Measurements from ENCODE around the gene LCE3B. TPM values are rescaled to one million over a fixed set of nuclear protein-coding genes. Genes with fewer than 3 reads are reported as not detected.
A peak's percentile ranks its signal among the peaks of the same experiment; 100 is the strongest.

The LCE3B gene
- total and polyA plus RNA-seq, 4 donors: not detected

DNA sequence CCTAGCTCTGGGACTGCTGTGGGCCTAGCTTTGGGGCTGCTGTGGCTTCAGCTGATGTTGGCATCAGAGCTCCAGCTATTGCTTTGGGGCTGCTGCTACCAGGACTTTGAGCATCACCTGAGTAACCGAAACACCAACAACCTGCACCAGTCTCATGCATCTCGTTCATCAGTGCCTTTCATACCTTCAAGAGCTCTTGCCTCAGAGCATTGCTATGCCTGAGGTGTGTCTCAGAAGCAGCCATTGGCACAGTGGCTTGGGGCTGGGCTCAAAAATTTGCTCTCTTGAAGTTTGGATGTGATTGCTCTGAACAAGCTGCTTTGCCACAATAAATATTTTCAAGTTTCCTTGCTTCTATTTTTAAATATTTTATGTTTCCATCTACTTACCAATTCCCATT lies 42.8 kb downstream of the LCE3B start:
- no peak overlapping the region for H3K9ac ChIP-seq (ENCODE audit: low read depth in 1 of 2, low read length in 2 of 2)
- H3K36me3 ChIP-seq (ENCODE audit: control insufficient read depth in 4 of 4, insufficient read depth in 3 of 4, low read depth in 1 of 4, low read length in 3 of 4): no peaks in the 10 kb centered on the region
- no peak for DNase-seq (ENCODE audit: low spot score)
- H3K4me3 ChIP-seq (ENCODE audit: low read depth in 1 of 3, low read length in 3 of 3): no peak overlapping the region
- peaks cover 0 to 14% (median 5%) of the 10 kb centered on the region in 4 donors for H3K4me1 ChIP-seq (ENCODE audit: control insufficient read depth in 4 of 4, insufficient read depth in 4 of 4, low read length in 3 of 4)
- 81% methylated on average over 2 of the region's 2 CpGs for WGBS
- no peak overlapping the region for H3K27ac ChIP-seq (ENCODE audit: low read depth in 1 of 2, low read length in 2 of 2)
- no peak for TF ChIP-seq YY1 (IDR thresholded peaks at IDR 0.05)
- TF ChIP-seq, protein P1, sequence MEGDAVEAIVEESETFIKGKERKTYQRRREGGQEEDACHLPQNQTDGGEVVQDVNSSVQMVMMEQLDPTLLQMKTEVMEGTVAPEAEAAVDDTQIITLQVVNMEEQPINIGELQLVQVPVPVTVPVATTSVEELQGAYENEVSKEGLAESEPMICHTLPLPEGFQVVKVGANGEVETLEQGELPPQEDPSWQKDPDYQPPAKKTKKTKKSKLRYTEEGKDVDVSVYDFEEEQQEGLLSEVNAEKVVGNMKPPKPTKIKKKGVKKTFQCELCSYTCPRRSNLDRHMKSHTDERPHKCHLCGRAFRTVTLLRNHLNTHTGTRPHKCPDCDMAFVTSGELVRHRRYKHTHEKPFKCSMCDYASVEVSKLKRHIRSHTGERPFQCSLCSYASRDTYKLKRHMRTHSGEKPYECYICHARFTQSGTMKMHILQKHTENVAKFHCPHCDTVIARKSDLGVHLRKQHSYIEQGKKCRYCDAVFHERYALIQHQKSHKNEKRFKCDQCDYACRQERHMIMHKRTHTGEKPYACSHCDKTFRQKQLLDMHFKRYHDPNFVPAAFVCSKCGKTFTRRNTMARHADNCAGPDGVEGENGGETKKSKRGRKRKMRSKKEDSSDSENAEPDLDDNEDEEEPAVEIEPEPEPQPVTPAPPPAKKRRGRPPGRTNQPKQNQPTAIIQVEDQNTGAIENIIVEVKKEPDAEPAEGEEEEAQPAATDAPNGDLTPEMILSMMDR (IDR thresholded peaks at IDR 0.05; ENCODE audit: low read depth, low read length, missing input control): no peak
- TF ChIP-seq HNF4G (IDR thresholded peaks at IDR 0.05): no peak
- TF ChIP-seq EGR1 (IDR thresholded peaks at IDR 0.05; ENCODE audit: low read depth in 2 of 2): no peak
- TF ChIP-seq GABPA (IDR thresholded peaks at IDR 0.05 in 1 of 2, conservative IDR thresholded peaks at IDR 0.05 in 1 of 2): no peak
- TF ChIP-seq SP1 (IDR thresholded peaks at IDR 0.05): no peak
- H3K27me3 ChIP-seq (ENCODE audit: control insufficient read depth in 4 of 4, insufficient read depth in 4 of 4, low read length in 3 of 4): no peaks in the 10 kb centered on the region
- no peaks in the 10 kb centered on the region for H3K9me3 ChIP-seq (ENCODE audit: control insufficient read depth in 4 of 4, low read length in 3 of 4)

DNA sequence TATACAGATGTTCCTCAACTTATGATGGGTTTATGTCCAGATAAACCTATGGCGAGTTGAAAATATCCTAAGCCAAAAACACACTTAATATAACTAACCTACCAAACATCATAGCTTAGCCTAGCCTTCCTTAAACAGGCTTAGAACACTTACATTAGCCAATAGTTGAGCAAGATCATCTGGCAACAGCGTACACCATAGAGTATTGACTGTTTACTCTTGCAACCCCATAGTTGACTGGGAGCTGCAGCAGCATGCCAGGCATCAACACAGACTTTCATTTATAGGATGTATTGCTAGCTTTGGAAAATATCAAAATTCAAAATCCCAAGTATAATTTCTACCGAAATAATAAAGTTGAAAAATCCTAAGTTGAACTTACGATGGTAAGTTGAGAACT lies 44.1 kb downstream of the LCE3B start:
- DNase-seq (ENCODE audit: low spot score): no peak
- peaks cover 0 to 14% (median 5%) of the 10 kb centered on the region in 4 donors for H3K4me1 ChIP-seq (ENCODE audit: control insufficient read depth in 4 of 4, insufficient read depth in 4 of 4, low read length in 3 of 4)
- 72% methylated on average over 4 of the region's 4 CpGs for WGBS
- TF ChIP-seq HNF4A (conservative IDR thresholded peaks at IDR 0.05): peak in 1 of 2 donors; percentile 55
- TF ChIP-seq JUND (IDR thresholded peaks at IDR 0.05): no peak
- no peak for TF ChIP-seq SP1 (IDR thresholded peaks at IDR 0.05)
- TF ChIP-seq, protein P1 (IDR thresholded peaks at IDR 0.05; ENCODE audit: low read depth, low read length, missing input control): no peak
- peak in 1 of 2 donors; percentile 29 for TF ChIP-seq RXRA (IDR thresholded peaks at IDR 0.05)
- TF ChIP-seq NR2F2 (IDR thresholded peaks at IDR 0.05): no peak
- TF ChIP-seq EGR1 (IDR thresholded peaks at IDR 0.05; ENCODE audit: low read depth in 2 of 2): no peak
- no peak for TF ChIP-seq HNF4G (IDR thresholded peaks at IDR 0.05)
- no peak for TF ChIP-seq RAD21 (IDR thresholded peaks at IDR 0.05)
- peak; percentile 25 for TF ChIP-seq FOXA1 (IDR thresholded peaks at IDR 0.05)
- no peak for TF ChIP-seq GABPA (IDR thresholded peaks at IDR 0.05 in 1 of 2, conservative IDR thresholded peaks at IDR 0.05 in 1 of 2)
- TF ChIP-seq TAF1 (conservative IDR thresholded peaks at IDR 0.05): no peak
- TF ChIP-seq, protein P2, sequence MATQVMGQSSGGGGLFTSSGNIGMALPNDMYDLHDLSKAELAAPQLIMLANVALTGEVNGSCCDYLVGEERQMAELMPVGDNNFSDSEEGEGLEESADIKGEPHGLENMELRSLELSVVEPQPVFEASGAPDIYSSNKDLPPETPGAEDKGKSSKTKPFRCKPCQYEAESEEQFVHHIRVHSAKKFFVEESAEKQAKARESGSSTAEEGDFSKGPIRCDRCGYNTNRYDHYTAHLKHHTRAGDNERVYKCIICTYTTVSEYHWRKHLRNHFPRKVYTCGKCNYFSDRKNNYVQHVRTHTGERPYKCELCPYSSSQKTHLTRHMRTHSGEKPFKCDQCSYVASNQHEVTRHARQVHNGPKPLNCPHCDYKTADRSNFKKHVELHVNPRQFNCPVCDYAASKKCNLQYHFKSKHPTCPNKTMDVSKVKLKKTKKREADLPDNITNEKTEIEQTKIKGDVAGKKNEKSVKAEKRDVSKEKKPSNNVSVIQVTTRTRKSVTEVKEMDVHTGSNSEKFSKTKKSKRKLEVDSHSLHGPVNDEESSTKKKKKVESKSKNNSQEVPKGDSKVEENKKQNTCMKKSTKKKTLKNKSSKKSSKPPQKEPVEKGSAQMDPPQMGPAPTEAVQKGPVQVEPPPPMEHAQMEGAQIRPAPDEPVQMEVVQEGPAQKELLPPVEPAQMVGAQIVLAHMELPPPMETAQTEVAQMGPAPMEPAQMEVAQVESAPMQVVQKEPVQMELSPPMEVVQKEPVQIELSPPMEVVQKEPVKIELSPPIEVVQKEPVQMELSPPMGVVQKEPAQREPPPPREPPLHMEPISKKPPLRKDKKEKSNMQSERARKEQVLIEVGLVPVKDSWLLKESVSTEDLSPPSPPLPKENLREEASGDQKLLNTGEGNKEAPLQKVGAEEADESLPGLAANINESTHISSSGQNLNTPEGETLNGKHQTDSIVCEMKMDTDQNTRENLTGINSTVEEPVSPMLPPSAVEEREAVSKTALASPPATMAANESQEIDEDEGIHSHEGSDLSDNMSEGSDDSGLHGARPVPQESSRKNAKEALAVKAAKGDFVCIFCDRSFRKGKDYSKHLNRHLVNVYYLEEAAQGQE (IDR thresholded peaks at IDR 0.05): no peak
- TF ChIP-seq, protein P3, sequence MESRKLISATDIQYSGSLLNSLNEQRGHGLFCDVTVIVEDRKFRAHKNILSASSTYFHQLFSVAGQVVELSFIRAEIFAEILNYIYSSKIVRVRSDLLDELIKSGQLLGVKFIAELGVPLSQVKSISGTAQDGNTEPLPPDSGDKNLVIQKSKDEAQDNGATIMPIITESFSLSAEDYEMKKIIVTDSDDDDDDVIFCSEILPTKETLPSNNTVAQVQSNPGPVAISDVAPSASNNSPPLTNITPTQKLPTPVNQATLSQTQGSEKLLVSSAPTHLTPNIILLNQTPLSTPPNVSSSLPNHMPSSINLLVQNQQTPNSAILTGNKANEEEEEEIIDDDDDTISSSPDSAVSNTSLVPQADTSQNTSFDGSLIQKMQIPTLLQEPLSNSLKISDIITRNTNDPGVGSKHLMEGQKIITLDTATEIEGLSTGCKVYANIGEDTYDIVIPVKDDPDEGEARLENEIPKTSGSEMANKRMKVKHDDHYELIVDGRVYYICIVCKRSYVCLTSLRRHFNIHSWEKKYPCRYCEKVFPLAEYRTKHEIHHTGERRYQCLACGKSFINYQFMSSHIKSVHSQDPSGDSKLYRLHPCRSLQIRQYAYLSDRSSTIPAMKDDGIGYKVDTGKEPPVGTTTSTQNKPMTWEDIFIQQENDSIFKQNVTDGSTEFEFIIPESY (IDR thresholded peaks at IDR 0.05): no peak
- peak; percentile 38 for TF ChIP-seq FOXA2 (IDR thresholded peaks at IDR 0.05)
- TF ChIP-seq YY1 (IDR thresholded peaks at IDR 0.05): peak; percentile 26
- TF ChIP-seq, protein P4, sequence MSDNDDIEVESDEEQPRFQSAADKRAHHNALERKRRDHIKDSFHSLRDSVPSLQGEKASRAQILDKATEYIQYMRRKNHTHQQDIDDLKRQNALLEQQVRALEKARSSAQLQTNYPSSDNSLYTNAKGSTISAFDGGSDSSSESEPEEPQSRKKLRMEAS (IDR thresholded peaks at IDR 0.05): no peak
- TF ChIP-seq, protein P5, sequence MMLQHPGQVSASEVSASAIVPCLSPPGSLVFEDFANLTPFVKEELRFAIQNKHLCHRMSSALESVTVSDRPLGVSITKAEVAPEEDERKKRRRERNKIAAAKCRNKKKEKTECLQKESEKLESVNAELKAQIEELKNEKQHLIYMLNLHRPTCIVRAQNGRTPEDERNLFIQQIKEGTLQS (IDR thresholded peaks at IDR 0.05): no peak
- no peaks in the 10 kb centered on the region for H3K27me3 ChIP-seq (ENCODE audit: control insufficient read depth in 4 of 4, insufficient read depth in 4 of 4, low read length in 3 of 4)
- no peaks in the 10 kb centered on the region for H3K36me3 ChIP-seq (ENCODE audit: control insufficient read depth in 4 of 4, insufficient read depth in 3 of 4, low read depth in 1 of 4, low read length in 3 of 4)
- no peak overlapping the region for H3K4me3 ChIP-seq (ENCODE audit: low read depth in 1 of 3, low read length in 3 of 3)
- H3K27ac ChIP-seq (ENCODE audit: low read depth in 1 of 2, low read length in 2 of 2): no peak overlapping the region
- H3K9me3 ChIP-seq (ENCODE audit: control insufficient read depth in 4 of 4, low read length in 3 of 4): no peaks in the 10 kb centered on the region
- no peak overlapping the region for H3K9ac ChIP-seq (ENCODE audit: low read depth in 1 of 2, low read length in 2 of 2)
